ENCODE results near the gene GABRB1.
A peak's percentile ranks its signal among the peaks of the same experiment; 100 is the strongest.

GABRB1 gene

GRCh38 chr4:47031011-47031678 lies at the start of gene GABRB1:
GABRB1 (plus strand) TSS chr4:47031567.
- H3K36me3 ChIP-seq (ENCODE audit: control insufficient read depth in 2 of 2, insufficient read depth in 1 of 2, low read length in 2 of 2) = no peaks in the 10 kb centered on the region
- CTCF ChIA-PET = no interaction called here

DNA sequence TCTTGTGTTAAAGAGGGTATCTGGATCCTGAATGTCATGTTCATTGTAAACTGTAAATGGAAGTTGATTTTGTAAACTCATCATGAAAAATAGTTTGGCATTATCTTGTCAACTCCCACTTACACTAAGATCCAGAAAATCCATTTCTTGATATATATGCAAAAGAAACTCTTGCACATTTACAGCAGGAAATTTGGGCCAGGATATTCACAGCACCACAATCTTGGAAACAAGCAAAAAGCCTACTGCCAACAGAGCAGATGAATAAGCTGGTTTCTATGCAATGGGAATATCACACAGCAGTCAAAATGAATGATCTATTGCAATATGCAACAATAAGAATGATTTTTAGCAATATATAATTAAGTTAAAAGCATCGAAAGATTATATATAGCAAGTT lies 46.6 kb upstream of the GABRB1 start:
- Histone ChIP-seq H3K9me3 (ENCODE audit: control insufficient read depth, insufficient read depth, low read depth, low read length) (no peaks in the 10 kb centered on the region), H3K27ac (ENCODE audit: extremely low read depth, low read depth, low read length) (no peak overlapping the region), H3K4me1 (ENCODE audit: control insufficient read depth, insufficient read depth, low read length) (no peaks in the 10 kb centered on the region), H3K4me3 (ENCODE audit: low read depth, low read length) (no peak overlapping the region), H3K36me3 (ENCODE audit: control insufficient read depth in 2 of 2, insufficient read depth in 1 of 2, low read length in 2 of 2) (no peaks in the 10 kb centered on the region)
- ChIA-PET POLR2A (no interaction called here), CTCF (no interaction called here)
- TF ChIP-seq, protein P1, sequence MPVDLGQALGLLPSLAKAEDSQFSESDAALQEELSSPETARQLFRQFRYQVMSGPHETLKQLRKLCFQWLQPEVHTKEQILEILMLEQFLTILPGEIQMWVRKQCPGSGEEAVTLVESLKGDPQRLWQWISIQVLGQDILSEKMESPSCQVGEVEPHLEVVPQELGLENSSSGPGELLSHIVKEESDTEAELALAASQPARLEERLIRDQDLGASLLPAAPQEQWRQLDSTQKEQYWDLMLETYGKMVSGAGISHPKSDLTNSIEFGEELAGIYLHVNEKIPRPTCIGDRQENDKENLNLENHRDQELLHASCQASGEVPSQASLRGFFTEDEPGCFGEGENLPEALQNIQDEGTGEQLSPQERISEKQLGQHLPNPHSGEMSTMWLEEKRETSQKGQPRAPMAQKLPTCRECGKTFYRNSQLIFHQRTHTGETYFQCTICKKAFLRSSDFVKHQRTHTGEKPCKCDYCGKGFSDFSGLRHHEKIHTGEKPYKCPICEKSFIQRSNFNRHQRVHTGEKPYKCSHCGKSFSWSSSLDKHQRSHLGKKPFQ (tag by site-specific recombination; IDR thresholded peaks at IDR 0.05) = no peak
- no peak for TF ChIP-seq ZNF585B (tag by site-specific recombination; IDR thresholded peaks at IDR 0.05)
- TF ChIP-seq ZNF785 (tag by site-specific recombination; IDR thresholded peaks at IDR 0.05) = no peak
- no peak for TF ChIP-seq ZNF391 (tag by site-specific recombination; IDR thresholded peaks at IDR 0.05; ENCODE audit: borderline replicate concordance, low read depth)
- no peak for TF ChIP-seq PRDM1 (tag by site-specific recombination; IDR thresholded peaks at IDR 0.05)
- TF ChIP-seq BCL11B (tag by site-specific recombination; IDR thresholded peaks at IDR 0.05; ENCODE audit: low read depth) = no peak
- no peak for TF ChIP-seq SETDB1 (IDR thresholded peaks at IDR 0.05; ENCODE audit: insufficient read length, low read length)
- no peak for TF ChIP-seq ZNF639 (tag by site-specific recombination; IDR thresholded peaks at IDR 0.05)
- no peak for TF ChIP-seq MEIS1 (CRISPR knock-in tag; IDR thresholded peaks at IDR 0.05; ENCODE audit: borderline replicate concordance)
- no peak for TF ChIP-seq ZNF48 (tag by site-specific recombination; IDR thresholded peaks at IDR 0.05)
- TF ChIP-seq ZBTB17 (tag by site-specific recombination; IDR thresholded peaks at IDR 0.05) = no peak

More at GRCh38 chr4:47031011-47031678, at the start of gene GABRB1:
- Histone ChIP-seq H3K4me3 (ENCODE audit: low read depth, low read length) (peak within 1 kb of the TSS; percentile 50), H3K27ac (ENCODE audit: extremely low read depth, low read depth, low read length) (no peak within 1 kb of the TSS), H3K9me3 (ENCODE audit: control insufficient read depth, insufficient read depth, low read depth, low read length) (no peaks in the 10 kb centered on the region), H3K4me1 (ENCODE audit: control insufficient read depth, insufficient read depth, low read length) (no peaks in the 10 kb centered on the region)
- TF ChIP-seq ZNF433 (tag by site-specific recombination; IDR thresholded peaks at IDR 0.05; ENCODE audit: low read depth) = no peak
- no peak for TF ChIP-seq ZNF239 (tag by site-specific recombination; IDR thresholded peaks at IDR 0.05)
- no peak for TF ChIP-seq ZFP69B (tag by site-specific recombination; IDR thresholded peaks at IDR 0.05)
- TF ChIP-seq ZNF692 (tag by site-specific recombination; IDR thresholded peaks at IDR 0.05) = no peak
- TF ChIP-seq, protein P2, sequence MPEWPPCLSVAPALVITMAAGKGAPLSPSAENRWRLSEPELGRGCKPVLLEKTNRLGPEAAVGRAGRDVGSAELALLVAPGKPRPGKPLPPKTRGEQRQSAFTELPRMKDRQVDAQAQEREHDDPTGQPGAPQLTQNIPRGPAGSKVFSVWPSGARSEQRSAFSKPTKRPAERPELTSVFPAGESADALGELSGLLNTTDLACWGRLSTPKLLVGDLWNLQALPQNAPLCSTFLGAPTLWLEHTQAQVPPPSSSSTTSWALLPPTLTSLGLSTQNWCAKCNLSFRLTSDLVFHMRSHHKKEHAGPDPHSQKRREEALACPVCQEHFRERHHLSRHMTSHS (tag by site-specific recombination; IDR thresholded peaks at IDR 0.05) = no peak
- TF ChIP-seq ZNF501 (tag by site-specific recombination; IDR thresholded peaks at IDR 0.05) = no peak
- TF ChIP-seq ZNF335 (tag by site-specific recombination; conservative IDR thresholded peaks at IDR 0.05) = peak; percentile 49
- no peak for TF ChIP-seq ZNF16 (tag by site-specific recombination; IDR thresholded peaks at IDR 0.05; ENCODE audit: low read depth)
- POLR2A ChIA-PET = no interaction called here
